MCF 10A (cell line): ENCODE data around the gene SEPTIN1. TPM values are rescaled to one million over a fixed set of nuclear protein-coding genes. Genes with fewer than 3 reads are reported as not detected.
A peak's percentile ranks its signal among the peaks of the same experiment; 100 is the strongest.

Experiments used
- BruUV-seq: library from RNA; stranded (reverse); fragments of 400-500 nt; replicated peaks from 2 replicates; lab custom pipeline; 2021; lab: Mats Ljungman, UMichigan
- CTCF ChIA-PET: fragments of 300-600 bp; sonication (Branson Sonifier 250); formaldehyde crosslinking; extraction: SDS; loops from one replicate; lab custom pipeline; 2021; ENCODE audit warnings: antibody characterized with exemption, inconsistent platforms; lab: Yijun Ruan, JAX
- POLR2A ChIA-PET: fragments of 300-600, 350-650 bp; sonication (Branson Sonifier 250); formaldehyde crosslinking; extraction: SDS; loops from one replicate; lab custom pipeline; 2020; ENCODE audit warnings: antibody characterized with exemption, inconsistent platforms; lab: Yijun Ruan, JAX
- DNase-seq: peaks from one replicate; pipeline ENCODE4 v3.0.0-alpha.2; 2018; ENCODE audit not compliant: unreplicated experiment
- H3K27ac Mint-ChIP-seq: one replicate; pipeline ENCODE4 v1.8.0; 2022; ENCODE audit warnings: mild to moderate bottlenecking, low read depth, mixed read lengths; ENCODE audit not compliant: unreplicated experiment
- H3K27me3 Mint-ChIP-seq: one replicate; pipeline ENCODE4 v1.8.0; 2022; ENCODE audit warnings: mixed read lengths; ENCODE audit not compliant: insufficient read depth, unreplicated experiment
- H3K36me3 Mint-ChIP-seq: one replicate; pipeline ENCODE4 v1.8.0; 2022; ENCODE audit warnings: mild to moderate bottlenecking, moderate library complexity, mixed read lengths; ENCODE audit not compliant: insufficient read depth, unreplicated experiment
- H3K4me1 Mint-ChIP-seq: one replicate; pipeline ENCODE4 v1.8.0; 2022; ENCODE audit warnings: mixed read lengths; ENCODE audit not compliant: insufficient read depth, unreplicated experiment
- H3K4me3 Mint-ChIP-seq: one replicate; pipeline ENCODE4 v1.8.0; 2022; ENCODE audit warnings: mild to moderate bottlenecking, moderate library complexity, mixed read lengths; ENCODE audit not compliant: unreplicated experiment
- H3K9me3 Mint-ChIP-seq: one replicate; pipeline ENCODE4 v1.8.0; 2022; ENCODE audit warnings: mixed read lengths; ENCODE audit not compliant: unreplicated experiment
- intact Hi-C: fragments of 100-400 bp; cut with micrococcal nuclease; formaldehyde crosslinking; loops from 2 replicates; pipeline ENCODE4 v1.14.1; 2022
- total RNA-seq: library from RNA; stranded (reverse); gene quantifications from 2 replicates; pipeline ENCODE4 v1.2.3, GENCODE V29; 2022
- TF ChIP-seq, protein P1 (sequence below): fragments of 200-600 bp; IDR thresholded peaks from one replicate; pipeline ENCODE4 v1.8.0; 2022; ENCODE audit warnings: antibody characterized with exemption, mild to moderate bottlenecking; ENCODE audit not compliant: unreplicated experiment

Gene SEPTIN1
- total RNA-seq, 1 experiment from 2014 or later: 1.7 TPM

DNA sequence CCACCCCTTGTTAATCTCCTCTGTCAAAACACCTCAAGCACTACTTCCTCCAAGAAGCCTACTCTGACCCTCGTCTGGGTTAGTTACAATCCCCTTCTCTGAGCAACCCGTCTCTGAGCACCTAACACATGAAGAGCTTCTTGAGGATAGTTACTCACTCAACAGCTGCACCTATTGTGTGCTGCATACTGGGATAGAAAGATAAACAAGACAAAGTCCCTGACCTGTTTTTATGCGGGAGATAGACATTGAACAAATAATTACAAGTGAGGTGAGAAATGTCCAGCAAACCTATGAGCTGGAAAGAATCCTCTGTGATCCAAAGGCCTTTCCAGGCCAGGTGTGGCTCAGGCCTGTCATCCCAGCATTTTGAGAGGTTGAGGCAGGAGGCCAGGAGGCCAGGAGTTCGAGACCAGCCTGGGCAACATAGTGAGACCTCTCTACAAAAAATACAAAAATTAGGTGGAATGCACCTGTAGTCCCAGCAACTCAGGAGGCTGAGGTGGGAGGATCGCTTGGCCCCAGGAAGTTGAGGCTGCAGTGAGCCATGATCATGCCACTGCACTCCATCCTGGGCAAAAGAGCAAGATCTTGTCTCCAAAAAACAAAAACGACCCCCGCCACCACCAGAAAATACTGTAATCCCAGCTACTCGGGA, 19.5 kb upstream of the SEPTIN1 start:
- Mint-ChIP-seq H3K4me3 (peak overlapping the region; percentile 70), H3K9me3 (no peaks in the 10 kb centered on the region), H3K36me3 (no peaks in the 10 kb centered on the region), H3K27ac (no peak overlapping the region), H3K4me1 (no peaks in the 10 kb centered on the region), H3K27me3 (peaks cover 11% of the 10 kb centered on the region)
- DNase-seq: no peak
- TF ChIP-seq, protein P1, sequence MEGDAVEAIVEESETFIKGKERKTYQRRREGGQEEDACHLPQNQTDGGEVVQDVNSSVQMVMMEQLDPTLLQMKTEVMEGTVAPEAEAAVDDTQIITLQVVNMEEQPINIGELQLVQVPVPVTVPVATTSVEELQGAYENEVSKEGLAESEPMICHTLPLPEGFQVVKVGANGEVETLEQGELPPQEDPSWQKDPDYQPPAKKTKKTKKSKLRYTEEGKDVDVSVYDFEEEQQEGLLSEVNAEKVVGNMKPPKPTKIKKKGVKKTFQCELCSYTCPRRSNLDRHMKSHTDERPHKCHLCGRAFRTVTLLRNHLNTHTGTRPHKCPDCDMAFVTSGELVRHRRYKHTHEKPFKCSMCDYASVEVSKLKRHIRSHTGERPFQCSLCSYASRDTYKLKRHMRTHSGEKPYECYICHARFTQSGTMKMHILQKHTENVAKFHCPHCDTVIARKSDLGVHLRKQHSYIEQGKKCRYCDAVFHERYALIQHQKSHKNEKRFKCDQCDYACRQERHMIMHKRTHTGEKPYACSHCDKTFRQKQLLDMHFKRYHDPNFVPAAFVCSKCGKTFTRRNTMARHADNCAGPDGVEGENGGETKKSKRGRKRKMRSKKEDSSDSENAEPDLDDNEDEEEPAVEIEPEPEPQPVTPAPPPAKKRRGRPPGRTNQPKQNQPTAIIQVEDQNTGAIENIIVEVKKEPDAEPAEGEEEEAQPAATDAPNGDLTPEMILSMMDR: no peak
- CTCF ChIA-PET: interaction anchor here (1.1 kb wide), 1 partner anchor 8 kb away, joined by 3 read pairs; no protein-coding TSS in a partner anchor
- no TSS peak for BruUV-seq
- intact Hi-C loops: loop anchor here (10.0 kb wide), 1 partner anchor 307 kb away; the partner anchor contains the start of genes TBX6 and YPEL3
- POLR2A ChIA-PET: interaction anchor here (0.6 kb wide), 1 partner anchor 232 kb away, joined by 3 read pairs; no protein-coding TSS in a partner anchor

DNA sequence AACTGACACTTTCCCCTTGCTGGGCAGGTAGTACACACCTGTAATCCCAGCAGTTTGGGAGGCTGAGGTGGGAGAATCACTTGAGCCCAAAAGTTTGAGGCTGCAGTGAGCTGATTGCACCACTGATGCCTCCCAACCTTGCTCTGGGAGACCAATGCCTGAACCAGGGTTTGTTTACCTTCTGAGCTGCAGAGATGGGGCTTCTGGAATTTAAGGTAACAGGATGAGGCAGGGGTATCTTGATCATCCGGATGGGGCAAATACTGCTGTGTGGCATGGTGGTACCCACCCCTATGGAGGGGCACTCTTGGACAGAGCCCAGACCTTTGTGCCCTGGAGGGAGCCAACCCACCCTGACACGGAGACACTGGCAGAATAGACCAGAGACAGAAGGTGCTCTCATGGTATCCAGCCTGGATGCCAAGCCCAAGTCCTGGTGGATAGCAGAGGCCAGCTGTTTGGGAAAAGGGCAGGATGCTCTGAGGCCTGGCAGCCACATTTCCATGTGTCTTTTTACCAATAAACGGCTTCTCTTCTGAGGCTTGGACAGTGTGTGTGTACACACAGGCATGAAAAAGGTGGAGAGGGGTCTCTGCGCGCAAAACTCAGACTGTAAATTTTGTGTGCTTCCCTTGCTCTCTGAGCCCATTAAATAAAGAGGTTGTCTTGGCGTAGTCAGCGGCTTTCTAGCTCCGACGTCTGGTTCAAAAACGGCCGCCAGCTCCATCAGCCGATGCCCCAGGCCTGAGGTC, 17.2 kb upstream of the SEPTIN1 start:
- peak overlapping the region; percentile 70 for H3K4me3 Mint-ChIP-seq
- intact Hi-C loops: loop anchor here (10.0 kb wide), 1 partner anchor 305 kb away; the partner anchor contains the start of genes TBX6 and YPEL3
- CTCF ChIA-PET: interaction anchor here (0.6 to 2.7 kb wide), 3 partner anchors 10 to 19 kb away, joined by 3 to 13 read pairs (median 3); no protein-coding TSS in a partner anchor

DNA sequence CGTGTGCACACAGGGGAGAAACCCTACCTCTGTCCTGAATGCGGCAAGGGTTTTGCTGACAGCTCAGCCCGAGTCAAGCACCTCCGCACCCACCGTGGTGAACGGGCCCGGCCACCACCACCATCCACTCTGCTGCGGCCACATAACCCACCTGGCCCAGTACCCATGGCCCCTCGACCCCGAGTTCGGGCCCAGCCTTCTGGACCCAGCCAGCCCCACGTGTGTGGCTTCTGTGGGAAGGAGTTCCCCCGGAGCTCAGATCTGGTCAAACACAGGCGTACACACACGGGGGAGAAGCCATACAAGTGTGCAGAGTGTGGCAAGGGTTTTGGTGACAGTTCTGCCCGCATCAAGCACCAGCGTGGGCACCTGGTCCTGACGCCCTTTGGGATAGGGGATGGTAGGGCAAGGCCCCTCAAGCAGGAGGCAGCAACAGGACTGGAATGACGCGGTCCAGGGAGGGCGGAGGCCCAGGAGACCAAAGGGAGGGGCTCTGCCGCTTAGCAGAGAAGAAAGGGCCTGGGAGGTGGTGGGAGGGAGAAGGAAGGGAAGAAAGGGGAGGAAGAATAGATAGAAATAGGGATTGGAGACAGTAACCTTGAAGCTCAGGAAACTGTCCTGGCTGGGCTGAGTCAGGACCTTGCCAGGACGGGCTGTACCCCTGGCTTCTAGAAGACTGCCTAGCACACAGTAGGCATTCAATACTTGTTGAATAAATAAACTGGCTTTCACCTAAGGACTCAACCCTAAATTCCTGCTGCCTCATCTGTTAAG, 16.5 kb upstream of the SEPTIN1 start:
- Mint-ChIP-seq H3K36me3 (no peaks in the 10 kb centered on the region), H3K4me1 (peaks cover 7% of the 10 kb centered on the region), H3K27me3 (peaks cover 3% of the 10 kb centered on the region), H3K27ac (peak overlapping the region; percentile 27), H3K9me3 (no peaks in the 10 kb centered on the region), H3K4me3 (no peak overlapping the region)
- no TSS peak for BruUV-seq
- intact Hi-C loops: no loop called here
- TF ChIP-seq, protein P1: no peak
- POLR2A ChIA-PET: interaction anchor here (0.7 to 1.3 kb wide), 4 partner anchors 21 to 212 kb away, joined by 3 to 6 read pairs (median 4); partner anchors contain the start of genes CD2BP2, DCTPP1 and ZNF689
- DNase-seq: no peak
- CTCF ChIA-PET: interaction anchor here (0.6 to 2.7 kb wide), 4 partner anchors 10 to 231 kb away, joined by 3 to 13 read pairs (median 4); no protein-coding TSS in a partner anchor

More for the DNA sequence above, 17.2 kb upstream of the SEPTIN1 start:
- Mint-ChIP-seq H3K36me3 (no peaks in the 10 kb centered on the region), H3K27me3 (peaks cover 11% of the 10 kb centered on the region), H3K4me1 (peaks cover 7% of the 10 kb centered on the region), H3K9me3 (no peaks in the 10 kb centered on the region), H3K27ac (peak overlapping the region; percentile 59)
- DNase-seq: no peak
- TF ChIP-seq, protein P1: no peak
- BruUV-seq: no TSS peak
- POLR2A ChIA-PET: interaction anchor here (0.7 to 1.2 kb wide), 4 partner anchors 10 to 324 kb away, joined by 3 to 6 read pairs (median 4); partner anchors contain the start of genes DCTPP1 and ZNF689
